Activated naive CD4-positive, alpha-beta T cell (primary cell): ENCODE results near the gene LRRC8D.

ENCODE experiments used
- DNase-seq, 4 experiments: peaks; one replicate each; lab custom pipeline; 2025; lab: John Stamatoyannopoulos, UW

LRRC8D gene

GRCh38 chr1:89870998-89871397, 50.2 kb downstream of the LRRC8D start:
- no peak for DNase-seq

- DNase-seq: no peak
Observed at GRCh38 chr1:89871768-89872473, 51.1 kb downstream of the LRRC8D start.

DNA sequence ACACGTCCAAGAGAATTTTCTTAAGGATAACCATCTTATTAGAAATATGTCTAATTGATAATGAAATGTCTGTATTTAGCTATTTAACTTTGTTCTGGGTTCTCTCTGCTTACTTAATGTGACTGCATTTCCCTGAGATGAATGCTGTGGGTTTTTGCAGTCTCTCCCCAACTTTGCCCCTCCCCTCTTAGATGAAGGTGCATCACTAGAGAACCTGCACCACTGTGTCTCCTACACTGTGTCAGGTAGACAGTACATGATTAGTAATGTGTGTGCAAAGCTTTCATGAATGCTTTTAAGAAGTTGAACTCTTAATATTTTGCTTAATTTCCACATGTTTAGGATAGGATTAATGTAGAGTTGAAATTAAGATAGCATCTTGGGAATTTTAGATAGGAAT, 51.7 kb downstream of the LRRC8D start:
- no peak for DNase-seq

DNA sequence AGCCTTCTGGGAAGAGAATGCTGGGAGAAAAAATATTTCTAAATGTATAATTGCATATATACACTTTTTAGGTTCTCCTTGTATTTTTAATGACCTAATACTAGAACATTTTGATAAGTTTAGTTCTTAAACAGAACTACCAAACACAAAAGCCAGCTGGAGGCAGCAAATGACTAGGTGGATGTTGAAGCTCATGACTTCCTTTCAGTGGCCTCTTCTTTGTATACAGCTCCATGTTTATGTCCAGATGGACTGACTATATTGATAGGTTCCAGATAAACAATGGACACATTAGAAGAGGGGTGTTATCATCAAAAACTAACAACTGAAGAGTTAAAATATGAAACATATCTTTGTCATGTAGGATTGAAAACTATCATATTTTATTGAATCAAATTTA, 52.5 kb downstream of the LRRC8D start:
- DNase-seq: no peak

DNA sequence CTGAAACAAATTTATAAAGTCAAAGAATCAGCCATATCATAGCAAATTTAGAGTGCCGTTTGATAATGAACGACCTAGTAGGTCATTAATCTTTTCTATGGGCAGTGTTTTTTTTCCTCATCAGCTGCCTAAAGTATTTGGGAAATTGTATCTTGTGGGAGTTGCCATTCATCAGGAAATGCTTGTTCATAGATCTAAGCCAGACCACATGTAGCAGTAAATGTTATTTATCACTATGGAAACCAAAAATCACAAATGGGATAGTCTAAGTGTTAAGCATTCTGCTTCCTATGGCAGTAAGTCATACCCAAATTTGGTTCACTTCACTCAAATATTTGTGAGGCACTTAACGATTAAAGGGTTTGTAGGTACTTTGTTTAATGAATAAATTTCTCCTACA, 52.9 kb downstream of the LRRC8D start:
- DNase-seq: no peak

DNA sequence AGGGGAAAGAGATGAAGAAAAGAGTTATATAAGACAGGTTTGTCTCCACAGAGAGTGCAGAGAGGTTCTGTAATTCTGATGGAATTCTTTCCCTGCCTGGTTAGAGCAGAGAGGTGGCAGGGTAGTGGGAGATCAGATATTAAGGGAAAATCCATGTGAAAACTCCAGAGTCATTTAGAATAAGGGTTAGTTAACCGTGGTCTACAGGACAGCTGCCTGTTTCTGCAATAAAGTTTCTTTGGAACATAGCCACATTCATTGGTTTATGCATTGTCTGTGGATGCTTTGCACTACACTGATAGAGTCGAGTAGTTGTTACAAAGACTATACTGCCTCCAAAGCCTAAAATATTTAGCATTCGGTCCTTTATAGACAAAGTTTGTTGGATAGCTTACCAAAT, 55.6 kb downstream of the LRRC8D start:
- no peak for DNase-seq

DNA sequence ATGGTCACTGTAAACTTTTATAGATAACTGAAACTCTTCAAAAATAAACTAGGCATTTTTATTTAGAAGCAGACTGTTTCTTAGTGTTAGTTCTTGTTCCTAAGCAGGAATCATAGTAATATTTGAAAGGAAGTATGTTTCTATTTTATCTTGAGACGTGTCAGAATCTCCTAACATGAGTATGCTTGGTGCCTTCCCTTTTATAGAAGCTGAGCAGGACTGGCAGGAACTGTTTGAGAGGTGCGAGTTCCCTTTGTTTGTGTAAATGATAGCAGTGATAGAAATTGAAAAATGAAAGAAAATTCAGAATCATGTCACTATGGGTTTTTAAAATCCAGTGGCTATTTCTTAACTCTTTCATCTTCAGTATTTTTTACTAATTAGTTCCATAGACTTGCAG, 56.9 kb downstream of the LRRC8D start:
- no peak for DNase-seq

DNA sequence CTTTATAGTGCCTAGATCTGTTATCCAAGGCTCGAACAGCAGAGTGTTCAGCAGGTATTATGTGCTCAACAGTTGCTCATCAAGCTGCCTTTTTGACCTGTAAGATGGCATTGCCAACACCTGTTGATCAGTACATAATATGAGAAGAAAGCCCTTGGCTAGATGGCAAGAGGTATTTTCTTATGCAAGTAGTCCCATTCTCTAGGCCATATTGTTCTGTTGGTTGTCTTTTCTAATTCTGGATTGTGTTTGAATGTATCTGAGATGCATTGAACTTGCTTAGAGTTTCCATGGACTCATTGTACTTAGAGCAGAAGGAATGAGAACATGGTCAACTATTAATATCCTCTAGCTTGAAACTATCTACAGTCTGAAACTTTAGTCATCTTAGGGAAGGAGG, 57.4 kb downstream of the LRRC8D start:
- DNase-seq: no peak

DNA sequence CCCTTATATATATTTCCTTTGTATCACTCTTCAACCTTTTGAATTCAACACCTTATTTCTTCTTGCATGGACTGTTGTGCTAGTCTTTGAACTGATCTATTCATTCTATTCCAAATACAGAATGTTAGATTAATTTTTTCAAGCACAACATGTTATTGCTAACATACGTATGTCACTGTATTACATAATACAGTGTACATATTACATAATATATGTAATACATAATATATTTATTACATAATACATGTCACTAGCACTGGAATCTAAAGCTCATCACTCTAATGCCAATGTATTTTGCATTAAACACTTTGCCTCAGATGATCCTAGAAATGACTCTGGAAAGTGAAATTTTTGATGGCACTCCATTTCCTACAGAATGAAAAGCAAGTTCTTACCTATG, 59.8 kb downstream of the LRRC8D start:
- no peak for DNase-seq

DNA sequence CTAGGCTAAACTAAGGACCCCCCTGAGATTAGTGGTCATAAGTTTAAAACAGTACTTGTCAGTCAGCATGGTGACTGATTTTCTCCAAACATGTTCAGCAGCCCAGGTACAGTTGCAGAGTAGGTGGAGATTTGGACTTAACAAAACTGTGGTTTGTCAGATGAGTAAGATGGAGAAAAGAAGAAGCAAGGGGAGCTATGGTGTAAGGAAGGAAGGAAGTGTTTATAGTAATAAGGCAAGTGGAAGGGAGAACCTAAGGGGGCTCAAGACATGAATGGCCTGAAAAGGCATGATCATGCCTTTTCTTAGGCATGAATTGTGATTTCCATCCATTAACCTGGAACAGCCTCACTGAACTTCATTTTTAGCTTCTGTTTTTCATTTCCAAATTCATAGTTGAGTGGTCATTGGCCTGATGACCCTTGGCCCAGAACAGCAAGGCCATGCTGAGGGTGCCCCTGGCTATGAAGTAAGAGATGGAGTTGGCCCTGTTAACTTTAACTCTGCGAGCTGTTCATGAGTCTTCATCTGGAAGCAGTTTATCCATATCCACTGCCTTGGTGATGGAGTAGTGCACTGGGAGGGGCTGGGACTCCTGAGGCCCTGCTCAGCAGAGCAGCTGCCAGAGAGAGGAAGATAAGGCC, 60.7 kb downstream of the LRRC8D start:
- no peak for DNase-seq

DNA sequence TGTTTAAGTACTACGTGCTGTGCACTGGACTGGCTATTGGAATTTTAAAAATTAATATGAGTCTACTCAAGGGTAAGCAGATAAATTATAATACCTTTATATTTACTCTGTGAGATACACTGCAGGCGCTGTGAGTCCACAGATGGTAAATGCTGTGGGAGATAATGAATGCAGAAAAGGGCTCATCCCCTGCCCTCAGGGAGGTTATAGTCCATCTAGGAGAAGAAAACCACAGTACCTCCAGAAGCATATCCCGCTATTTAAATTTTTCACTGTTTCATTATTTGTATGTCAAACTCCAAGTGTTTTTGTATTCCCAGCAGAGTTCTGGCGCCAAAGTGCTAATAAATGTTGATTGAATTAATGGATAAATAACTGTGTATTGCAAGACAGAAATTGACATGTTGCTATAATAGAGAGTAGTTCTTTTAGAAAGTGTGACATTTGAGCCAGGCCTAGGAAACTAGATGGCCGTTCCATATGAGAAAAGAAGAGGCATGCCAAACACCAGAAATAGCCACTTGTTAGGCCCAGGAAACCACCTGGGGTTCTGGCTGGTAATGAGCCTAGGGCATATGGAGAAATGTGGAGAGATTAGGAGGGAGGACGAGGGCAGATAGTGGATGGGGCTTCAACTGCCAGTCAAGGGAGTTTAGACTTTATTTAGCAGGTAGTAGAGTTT, 61.7 kb downstream of the LRRC8D start:
- no peak for DNase-seq

DNA sequence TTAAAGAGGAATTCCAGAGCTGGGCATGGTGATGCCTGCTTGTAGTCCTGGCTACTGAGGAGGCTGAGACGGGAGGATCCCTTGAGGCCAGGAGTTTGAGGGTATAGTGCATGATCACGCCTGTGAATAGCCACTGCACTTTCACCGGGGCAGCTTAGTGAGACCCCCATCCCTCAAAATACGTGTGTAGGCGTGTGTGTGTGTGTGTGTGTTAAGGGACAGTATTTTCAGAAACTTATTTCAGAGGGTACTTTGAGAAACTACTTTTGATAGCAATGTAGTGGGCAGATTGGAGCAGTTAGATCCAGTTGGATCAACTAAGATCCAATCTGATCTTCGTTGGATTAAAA, 62.2 kb downstream of the LRRC8D start:
- DNase-seq: no peak

GRCh38 chr1:89884718-89885596, 64.1 kb downstream of the LRRC8D start:
- DNase-seq: no peak

- no peak for DNase-seq
Observed at GRCh38 chr1:89887270-89887669, 66.4 kb downstream of the LRRC8D start.

GRCh38 chr1:89887713-89888112, 66.9 kb downstream of the LRRC8D start:
- DNase-seq: no peak

DNA sequence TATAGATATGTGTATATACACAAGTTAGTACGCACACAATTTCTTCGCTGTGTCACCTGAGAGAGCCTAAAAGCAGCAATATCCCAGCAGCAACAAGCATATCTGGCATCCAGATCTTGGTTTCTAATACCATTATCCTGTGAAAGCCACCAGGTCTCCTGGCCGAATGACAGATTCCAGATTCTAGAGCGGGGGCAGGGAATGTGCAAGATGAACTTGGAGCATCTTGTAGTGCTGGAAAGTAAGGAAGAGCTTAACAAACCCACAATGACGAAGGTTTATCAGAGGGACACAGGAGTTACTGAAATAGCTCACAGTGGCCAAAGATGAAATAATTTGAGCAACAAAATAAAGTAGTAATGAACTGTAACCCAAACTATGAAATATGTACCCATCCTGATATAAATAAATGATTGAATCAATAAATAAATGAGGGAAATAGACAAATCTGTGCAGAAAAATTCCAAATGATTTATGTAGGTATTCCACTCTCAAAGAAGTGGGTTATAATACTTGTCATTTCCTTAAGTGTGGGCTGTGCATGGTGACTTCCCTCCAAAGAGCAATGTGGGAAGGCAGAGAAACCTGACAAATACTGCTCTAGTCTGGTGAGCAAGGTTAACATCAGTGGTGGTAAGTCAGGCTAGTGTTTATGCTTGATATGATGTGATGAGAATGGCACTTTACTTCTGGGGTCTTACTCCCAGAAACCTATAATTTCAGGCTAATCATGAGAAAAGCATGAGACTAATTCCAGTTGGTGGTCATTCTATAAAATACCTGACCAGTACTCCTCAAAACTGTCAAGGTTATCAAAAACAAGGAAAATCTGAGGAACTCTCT, 67.9 kb downstream of the LRRC8D start:
- no peak for DNase-seq

DNA sequence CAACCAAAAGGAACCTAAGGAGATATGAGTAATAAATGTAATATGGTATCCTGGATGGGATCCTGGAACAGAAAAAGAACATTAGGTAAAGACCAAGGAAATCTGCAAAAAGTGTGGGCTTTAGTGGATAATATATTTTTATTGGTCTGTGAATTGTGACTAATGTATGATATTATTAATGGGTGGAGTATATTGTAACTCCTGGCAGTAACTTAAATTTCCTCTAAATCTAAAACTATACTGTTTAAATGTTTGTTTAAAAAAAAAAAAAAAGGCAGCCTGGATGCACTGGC, 68.4 kb downstream of the LRRC8D start:
- no peak for DNase-seq

DNA sequence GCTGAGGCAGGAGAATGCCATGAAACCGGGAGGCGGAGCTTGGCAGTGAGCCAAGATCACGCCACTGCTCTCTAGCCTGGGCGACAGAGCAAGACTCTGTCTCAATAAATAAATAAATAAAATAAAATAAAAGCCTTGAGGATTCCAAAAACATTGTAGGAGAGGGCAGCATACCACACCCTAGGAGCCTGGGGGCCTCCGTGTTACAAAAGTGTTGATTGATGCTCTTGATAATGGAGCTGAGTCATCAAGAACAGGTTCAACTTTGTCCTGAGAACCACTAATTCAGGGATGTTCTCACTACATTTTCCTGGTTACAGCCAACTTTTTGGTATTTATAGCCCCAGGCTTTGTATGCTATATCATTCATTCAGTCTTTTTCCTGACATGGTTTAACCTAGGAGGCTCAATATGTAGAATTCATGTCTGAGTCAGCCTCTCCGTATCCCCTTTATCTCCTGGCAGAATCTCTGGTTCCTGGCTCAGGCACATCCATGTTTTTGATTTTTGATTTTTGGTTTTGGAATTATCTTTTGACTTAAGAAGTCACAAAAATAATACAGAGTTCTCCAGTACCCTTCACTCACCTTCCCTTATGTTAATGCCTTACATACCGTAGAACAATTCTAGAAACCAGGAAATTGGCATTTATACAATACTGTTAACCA, 69.4 kb downstream of the LRRC8D start:
- no peak for DNase-seq

DNA sequence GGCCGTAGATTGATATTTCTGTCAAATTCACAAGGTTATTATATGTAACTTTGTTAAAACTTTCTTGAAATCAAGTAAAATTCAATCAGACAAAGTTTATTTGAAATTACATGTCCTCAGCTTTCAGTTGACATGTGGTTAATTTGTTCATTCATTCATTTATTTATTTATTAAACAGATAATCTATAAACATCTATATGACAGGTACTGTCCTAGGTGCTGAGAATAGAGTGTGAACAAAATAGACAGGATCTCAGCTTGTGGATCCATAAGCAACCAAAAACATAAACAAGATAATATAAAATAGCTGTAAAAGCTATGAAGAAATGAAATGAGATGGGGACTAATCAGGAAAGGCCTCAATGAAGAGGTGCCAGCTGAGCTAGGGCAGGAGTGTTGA, 72.0 kb downstream of the LRRC8D start:
- no peak for DNase-seq

- DNase-seq: no peak
Observed at GRCh38 chr1:89894210-89895201, 73.7 kb downstream of the LRRC8D start.
